ENCODE data around the gene PSRC1. TPM values are rescaled to one million over a fixed set of nuclear protein-coding genes. Genes with fewer than 3 reads are reported as not detected.

Gene PSRC1
- polyA plus RNA-seq, 3 donors = 20.4 to 27.5 (median 24.0) TPM

GRCh38 chr1:109261006-109261405 lies 21.9 kb downstream of the PSRC1 start:
- DNase-seq (ENCODE audit: low read depth in 3 of 3, low spot score in 2 of 3) = no peak

GRCh38 chr1:109259674-109260557 lies 23.0 kb downstream of the PSRC1 start:
- DNase-seq (ENCODE audit: low read depth in 3 of 3, low spot score in 2 of 3) = no peak

GRCh38 chr1:109258481-109259466 lies 24.2 kb downstream of the PSRC1 start:
- DNase-seq (ENCODE audit: low read depth in 3 of 3, low spot score in 2 of 3) = no peak

GRCh38 chr1:109257682-109258421 lies 25.1 kb downstream of the PSRC1 start:
- no peak for DNase-seq (ENCODE audit: low read depth in 3 of 3, low spot score in 2 of 3)

GRCh38 chr1:109256971-109257681 lies 25.8 kb downstream of the PSRC1 start:
- DNase-seq (ENCODE audit: low read depth in 3 of 3, low spot score in 2 of 3) = no peak

GRCh38 chr1:109256085-109256484 lies 26.9 kb downstream of the PSRC1 start:
- DNase-seq (ENCODE audit: low read depth in 3 of 3, low spot score in 2 of 3) = no peak

GRCh38 chr1:109255678-109256077 lies 27.3 kb downstream of the PSRC1 start:
- no peak for DNase-seq (ENCODE audit: low read depth in 3 of 3, low spot score in 2 of 3)

GRCh38 chr1:109255097-109255651 lies 27.8 kb downstream of the PSRC1 start:
- no peak for DNase-seq (ENCODE audit: low read depth in 3 of 3, low spot score in 2 of 3)

- no peak for DNase-seq (ENCODE audit: low read depth in 3 of 3, low spot score in 2 of 3)
Observed at GRCh38 chr1:109254621-109255096, 28.3 kb downstream of the PSRC1 start.

- peak in 1 of 3 donors; percentile 58 for DNase-seq (ENCODE audit: low read depth in 3 of 3, low spot score in 2 of 3)
Observed at GRCh38 chr1:109253803-109254620, 28.9 kb downstream of the PSRC1 start.

GRCh38 chr1:109252893-109253802 lies 29.8 kb downstream of the PSRC1 start:
- DNase-seq (ENCODE audit: low read depth in 3 of 3, low spot score in 2 of 3) = no peak

- DNase-seq (ENCODE audit: low read depth in 3 of 3, low spot score in 2 of 3) = no peak
Observed at GRCh38 chr1:109252167-109252892, 30.6 kb downstream of the PSRC1 start.

- DNase-seq (ENCODE audit: low read depth in 3 of 3, low spot score in 2 of 3) = no peak
Observed at GRCh38 chr1:109251277-109252166, 31.4 kb downstream of the PSRC1 start.

- DNase-seq (ENCODE audit: low read depth in 3 of 3, low spot score in 2 of 3) = no peak
Observed at GRCh38 chr1:109250454-109251276, 32.3 kb downstream of the PSRC1 start.

Data from right renal cortex interstitium (tissue), 3 donors.